ENCODE results near the gene RAB7B. TPM values are rescaled to one million over a fixed set of nuclear protein-coding genes. Genes with fewer than 3 reads are reported as not detected.

The RAB7B gene
- total and polyA plus RNA-seq, 9 of the 15 experiments (the other 6 are each of a cell fraction or from before 2014, with no cell fraction given), result 0.03 to 0.29 (median 0.07) TPM; not detected in 4

- TF ChIP-seq, protein P1, sequence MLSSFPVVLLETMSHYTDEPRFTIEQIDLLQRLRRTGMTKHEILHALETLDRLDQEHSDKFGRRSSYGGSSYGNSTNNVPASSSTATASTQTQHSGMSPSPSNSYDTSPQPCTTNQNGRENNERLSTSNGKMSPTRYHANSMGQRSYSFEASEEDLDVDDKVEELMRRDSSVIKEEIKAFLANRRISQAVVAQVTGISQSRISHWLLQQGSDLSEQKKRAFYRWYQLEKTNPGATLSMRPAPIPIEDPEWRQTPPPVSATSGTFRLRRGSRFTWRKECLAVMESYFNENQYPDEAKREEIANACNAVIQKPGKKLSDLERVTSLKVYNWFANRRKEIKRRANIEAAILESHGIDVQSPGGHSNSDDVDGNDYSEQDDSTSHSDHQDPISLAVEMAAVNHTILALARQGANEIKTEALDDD (IDR thresholded peaks at IDR 0.05), result no peak
- TF ChIP-seq, protein P2, sequence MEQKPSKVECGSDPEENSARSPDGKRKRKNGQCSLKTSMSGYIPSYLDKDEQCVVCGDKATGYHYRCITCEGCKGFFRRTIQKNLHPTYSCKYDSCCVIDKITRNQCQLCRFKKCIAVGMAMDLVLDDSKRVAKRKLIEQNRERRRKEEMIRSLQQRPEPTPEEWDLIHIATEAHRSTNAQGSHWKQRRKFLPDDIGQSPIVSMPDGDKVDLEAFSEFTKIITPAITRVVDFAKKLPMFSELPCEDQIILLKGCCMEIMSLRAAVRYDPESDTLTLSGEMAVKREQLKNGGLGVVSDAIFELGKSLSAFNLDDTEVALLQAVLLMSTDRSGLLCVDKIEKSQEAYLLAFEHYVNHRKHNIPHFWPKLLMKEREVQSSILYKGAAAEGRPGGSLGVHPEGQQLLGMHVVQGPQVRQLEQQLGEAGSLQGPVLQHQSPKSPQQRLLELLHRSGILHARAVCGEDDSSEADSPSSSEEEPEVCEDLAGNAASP (IDR thresholded peaks at IDR 0.05), result no peak
- peak; percentile 79; the same call in 1 of the 2 replicates for TF ChIP-seq STAG1 (CRISPR knock-in tag; IDR thresholded peaks at IDR 0.05; ENCODE audit: borderline replicate concordance)
- no peak for TF ChIP-seq ZNF830 (CRISPR knock-in tag; IDR thresholded peaks at IDR 0.05)
- TF ChIP-seq, protein P3, sequence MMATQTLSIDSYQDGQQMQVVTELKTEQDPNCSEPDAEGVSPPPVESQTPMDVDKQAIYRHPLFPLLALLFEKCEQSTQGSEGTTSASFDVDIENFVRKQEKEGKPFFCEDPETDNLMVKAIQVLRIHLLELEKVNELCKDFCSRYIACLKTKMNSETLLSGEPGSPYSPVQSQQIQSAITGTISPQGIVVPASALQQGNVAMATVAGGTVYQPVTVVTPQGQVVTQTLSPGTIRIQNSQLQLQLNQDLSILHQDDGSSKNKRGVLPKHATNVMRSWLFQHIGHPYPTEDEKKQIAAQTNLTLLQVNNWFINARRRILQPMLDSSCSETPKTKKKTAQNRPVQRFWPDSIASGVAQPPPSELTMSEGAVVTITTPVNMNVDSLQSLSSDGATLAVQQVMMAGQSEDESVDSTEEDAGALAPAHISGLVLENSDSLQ (IDR thresholded peaks at IDR 0.05), result peak; percentile 27; the same call in 1 of the 2 replicates
- TF ChIP-seq RCOR1 (IDR thresholded peaks at IDR 0.05; ENCODE audit: borderline replicate concordance in 1 of 2, low read depth in 2 of 2, low read length in 2 of 2), result peak in 1 of 2 experiments; percentile 49; a peak in 1 of 4 replicates
- TF ChIP-seq ZC3H11A (IDR thresholded peaks at IDR 0.05; ENCODE audit: low read depth, low read length), result no peak
- no peak for TF ChIP-seq RFX1 (IDR thresholded peaks at IDR 0.05)
- no peak for TF ChIP-seq BCOR (IDR thresholded peaks at IDR 0.05)
- TF ChIP-seq THRAP3 (IDR thresholded peaks at IDR 0.05; ENCODE audit: borderline replicate concordance), result no peak
- TF ChIP-seq CBX3 (IDR thresholded peaks at IDR 0.05; ENCODE audit: borderline replicate concordance in 1 of 2, low read length in 2 of 2), result no peak
- no peak for TF ChIP-seq CBX2 (IDR thresholded peaks at IDR 0.05; ENCODE audit: insufficient read depth, low read length, poor library complexity, severe bottlenecking)
- no peak for TF ChIP-seq ZNF717 (CRISPR knock-in tag; IDR thresholded peaks at IDR 0.05)
- TF ChIP-seq ZNF134 (CRISPR knock-in tag; conservative IDR thresholded peaks at IDR 0.05), result no peak
- TF ChIP-seq RNF2 (IDR thresholded peaks at IDR 0.05), result no peak
- TF ChIP-seq, protein P4, sequence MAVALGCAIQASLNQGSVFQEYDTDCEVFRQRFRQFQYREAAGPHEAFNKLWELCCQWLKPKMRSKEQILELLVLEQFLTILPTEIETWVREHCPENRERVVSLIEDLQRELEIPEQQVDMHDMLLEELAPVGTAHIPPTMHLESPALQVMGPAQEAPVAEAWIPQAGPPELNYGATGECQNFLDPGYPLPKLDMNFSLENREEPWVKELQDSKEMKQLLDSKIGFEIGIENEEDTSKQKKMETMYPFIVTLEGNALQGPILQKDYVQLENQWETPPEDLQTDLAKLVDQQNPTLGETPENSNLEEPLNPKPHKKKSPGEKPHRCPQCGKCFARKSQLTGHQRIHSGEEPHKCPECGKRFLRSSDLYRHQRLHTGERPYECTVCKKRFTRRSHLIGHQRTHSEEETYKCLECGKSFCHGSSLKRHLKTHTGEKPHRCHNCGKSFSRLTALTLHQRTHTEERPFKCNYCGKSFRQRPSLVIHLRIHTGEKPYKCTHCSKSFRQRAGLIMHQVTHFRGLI (CRISPR knock-in tag; IDR thresholded peaks at IDR 0.05), result no peak
- TF ChIP-seq TEAD4 (IDR thresholded peaks at IDR 0.05; ENCODE audit: low read length), result 0 out of 2 replicates have a peak, but pooled peaks have one; percentile 12
- TF ChIP-seq TEAD4 (CRISPR knock-in tag; IDR thresholded peaks at IDR 0.05; ENCODE audit: borderline replicate concordance), result no peak
- peak; percentile 62 for TF ChIP-seq CTBP1 (IDR thresholded peaks at IDR 0.05; ENCODE audit: borderline replicate concordance)
- no peak for TF ChIP-seq ZNF561 (CRISPR knock-in tag; conservative IDR thresholded peaks at IDR 0.05)
- TF ChIP-seq FOXA1 (IDR thresholded peaks at IDR 0.05; ENCODE audit: borderline replicate concordance), result no peak
- TF ChIP-seq PRPF4 (IDR thresholded peaks at IDR 0.05; ENCODE audit: insufficient read depth, low read depth, low read length, poor library complexity, severe bottlenecking), result no peak
- TF ChIP-seq CC2D1A (IDR thresholded peaks at IDR 0.05), result 0 out of 2 replicates have a peak, but pooled peaks have one; percentile 20
- no peak for TF ChIP-seq POLR2AphosphoS2 (IDR thresholded peaks at IDR 0.05; ENCODE audit: low read length)
- no peak for TF ChIP-seq KLF6 (CRISPR knock-in tag; IDR thresholded peaks at IDR 0.05; ENCODE audit: borderline replicate concordance)
- TF ChIP-seq PPARD (CRISPR knock-in tag; IDR thresholded peaks at IDR 0.05), result no peak
Observed at GRCh38 chr1:205983925-205984725, 19.1 kb downstream of the RAB7B start (continued).
